GM12872 (cell line): ENCODE results near the gene SYCP2L.

Source experiments
- CTCF ChIP-seq: IDR thresholded peaks from 3 replicates; pipeline ENCODE4 v1.5.1; 2011; ENCODE audit warnings: low read depth, mild to moderate bottlenecking, low read length, moderate library complexity; ENCODE audit not compliant: insufficient read depth

SYCP2L gene

DNA sequence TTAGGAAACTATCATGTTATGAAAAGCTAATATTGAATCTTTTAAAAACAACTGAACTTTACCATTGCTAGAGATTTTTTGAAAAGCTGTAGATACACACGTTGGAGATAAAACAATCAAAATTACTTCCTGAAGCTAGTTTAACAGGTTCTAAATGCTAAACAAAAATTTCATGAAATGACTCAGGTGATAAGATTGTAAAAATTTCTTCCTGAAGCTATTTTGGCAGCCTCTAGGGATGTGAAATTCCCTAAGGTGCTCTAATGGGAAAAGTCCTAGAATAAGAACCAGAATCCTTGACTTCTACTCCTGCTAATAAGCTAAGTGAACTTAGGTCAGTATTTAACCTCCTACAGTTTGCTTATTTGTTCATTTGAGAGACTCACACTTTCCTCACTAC, 13.5 kb upstream of the SYCP2L start:
- TF ChIP-seq CTCF = no peak

- no peak for TF ChIP-seq CTCF
These were observed 12.6 kb upstream of the SYCP2L start for GRCh38 chr6:10874207-10874606.

DNA sequence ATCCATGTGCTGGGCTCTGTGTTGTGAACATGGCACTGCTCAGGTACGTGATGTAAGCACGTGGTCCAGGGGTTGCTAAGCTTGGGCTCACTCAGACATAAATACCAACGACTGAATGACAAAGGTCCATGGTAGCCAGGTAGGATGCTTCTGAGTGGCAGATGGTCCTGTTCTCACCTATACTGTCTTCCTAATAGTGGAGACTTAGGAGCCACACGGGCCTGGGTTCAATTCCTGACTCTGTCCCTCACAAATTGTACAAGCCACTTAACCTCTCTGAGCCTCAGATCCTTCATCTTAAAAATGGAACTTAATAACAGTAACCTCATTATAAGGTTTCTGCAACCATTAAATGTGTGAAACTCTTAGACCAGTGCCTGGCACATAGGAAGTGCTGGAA, 11.8 kb upstream of the SYCP2L start:
- no peak for TF ChIP-seq CTCF

DNA sequence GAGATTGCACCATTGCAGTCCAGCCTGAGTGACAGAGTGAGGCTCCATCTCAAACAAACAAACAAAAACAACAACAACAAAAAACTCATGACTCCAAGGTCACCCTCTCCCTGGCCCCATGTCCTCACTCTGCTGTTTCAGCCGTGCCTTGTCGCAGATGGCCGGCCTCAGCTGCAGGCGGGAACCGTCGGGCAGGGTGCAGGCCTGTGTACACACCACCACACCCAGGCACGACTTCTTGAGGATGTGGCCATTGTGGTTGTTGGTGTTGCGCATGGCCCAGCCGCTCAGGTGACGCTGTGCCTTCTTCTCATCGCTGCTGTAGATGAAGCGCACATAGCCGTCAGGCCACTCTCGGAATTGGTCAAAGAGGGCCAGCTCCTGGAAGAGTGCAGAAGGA, 9.8 kb upstream of the SYCP2L start:
- TF ChIP-seq CTCF = no peak

- no peak for TF ChIP-seq CTCF
These were observed 9.0 kb upstream of the SYCP2L start for GRCh38 chr6:10877871-10878270.

DNA sequence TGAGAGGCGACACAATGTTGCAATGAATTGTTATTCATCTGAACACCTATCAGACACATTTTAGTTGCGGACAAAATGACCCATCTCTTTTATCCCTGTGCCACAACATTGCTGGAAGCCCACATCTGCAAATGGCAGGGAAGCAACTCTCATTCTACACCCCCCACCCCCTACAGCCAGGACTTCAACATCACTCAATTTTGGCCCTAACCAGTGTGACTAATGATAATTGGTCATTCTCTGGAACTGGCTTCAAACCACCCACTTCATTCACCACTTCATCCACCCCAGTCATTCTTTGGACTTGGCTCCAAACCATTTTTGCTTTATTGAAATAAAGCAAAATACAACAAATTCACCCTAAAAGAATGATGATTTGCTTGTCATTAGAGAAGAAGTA, 6.5 kb upstream of the SYCP2L start:
- TF ChIP-seq CTCF = no peak

- TF ChIP-seq CTCF = no peak
These were observed 4.1 kb upstream of the SYCP2L start for GRCh38 chr6:10882657-10883171.
